GM19395 (cell line): ENCODE measurements around the gene DGCR6L.
"Not testable (repeated sequence)": the region's sequence is repeated elsewhere in the genome, so short reads cannot be mapped to it uniquely, and the experiment has no call there.

Source experiments
- ATAC-seq: cut with Tn5 transposase; IDR thresholded peaks from one replicate; pipeline ENCODE4 v1.9.1; 2021; ENCODE audit warnings: mild to moderate bottlenecking, moderate library complexity; ENCODE audit not compliant: unreplicated experiment

Gene DGCR6L

DNA sequence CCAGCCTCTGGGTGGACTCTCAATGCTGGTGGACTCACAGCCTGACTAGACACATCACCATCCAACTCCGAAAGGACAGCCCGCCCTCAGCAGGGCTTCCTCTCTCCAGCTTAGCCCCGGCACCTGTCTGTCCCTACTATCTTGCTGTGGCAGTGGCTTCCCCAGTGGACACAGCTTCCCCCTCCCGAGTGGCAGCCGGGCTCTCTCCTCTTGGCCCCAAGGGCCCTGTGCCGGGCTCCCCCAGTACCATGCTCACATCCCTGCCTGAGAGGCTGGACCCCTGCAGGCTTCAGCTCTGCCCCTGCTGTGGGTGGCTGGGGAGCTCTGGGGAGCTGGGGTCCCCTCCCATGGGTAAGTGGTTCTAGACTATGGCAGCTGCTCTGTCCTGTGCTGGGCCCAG is 9.1 kb downstream of the DGCR6L start:
- not testable (repeated sequence) for ATAC-seq

DNA sequence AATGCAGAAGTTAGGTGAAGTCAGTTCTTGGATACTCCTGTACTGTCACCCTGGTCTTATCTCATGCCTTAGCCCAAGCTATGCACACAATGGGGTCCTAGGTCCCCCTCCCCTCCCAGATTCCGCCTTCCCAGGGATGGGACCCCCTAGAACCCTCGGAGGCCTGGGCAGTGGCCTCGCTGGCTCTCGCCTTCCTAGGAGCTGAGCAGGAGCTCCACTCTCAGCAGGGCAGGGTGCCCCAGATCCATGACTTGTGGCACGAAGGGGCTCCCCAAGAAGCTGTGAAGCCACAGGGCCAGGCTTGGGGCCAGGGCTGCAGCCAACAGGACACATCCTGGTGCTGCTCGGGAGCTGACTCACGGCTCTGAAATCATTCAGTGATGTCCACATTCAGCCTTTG is 9.7 kb downstream of the DGCR6L start:
- not testable (repeated sequence) for ATAC-seq

DNA sequence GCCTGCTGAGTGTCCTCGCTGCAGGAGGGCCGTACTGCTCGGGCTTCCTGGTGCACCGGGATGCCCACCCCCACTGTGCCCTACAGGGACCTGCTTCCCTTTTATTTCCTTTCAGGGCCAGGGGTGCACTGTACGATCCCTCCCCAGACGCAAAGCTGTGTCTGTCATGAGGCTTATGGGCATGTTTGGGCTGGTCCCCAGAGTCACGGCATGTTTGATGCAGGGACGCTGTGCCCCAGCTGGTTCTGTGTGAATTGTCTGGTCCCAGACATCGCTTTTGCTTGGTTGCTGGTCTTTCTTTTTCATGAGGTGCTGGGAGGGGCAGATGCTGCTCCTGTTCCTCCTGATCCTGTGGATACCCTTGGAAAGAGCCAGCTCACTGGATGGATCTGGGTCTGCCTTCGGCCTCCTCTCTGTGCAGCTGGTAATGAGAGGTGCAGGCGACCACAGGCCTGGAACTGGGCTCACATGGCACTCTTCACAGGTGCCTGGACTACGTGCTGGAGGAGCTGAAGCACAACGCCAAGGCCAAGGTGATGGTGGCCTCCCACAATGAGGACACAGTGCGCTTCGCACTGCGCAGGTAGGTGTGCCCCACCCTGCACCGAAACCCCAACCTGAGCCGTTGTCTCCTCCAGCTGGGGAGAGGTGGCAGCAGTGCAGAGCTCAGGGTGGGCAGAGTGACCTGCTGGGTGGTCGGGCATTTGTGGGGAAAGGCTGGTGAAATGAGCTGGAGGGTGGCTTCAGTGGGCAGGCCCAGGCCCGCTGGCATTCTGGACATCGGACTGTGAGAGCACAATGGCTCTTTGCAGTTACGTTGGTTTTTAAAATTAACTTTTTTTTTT is 10.8 kb downstream of the DGCR6L start:
- ATAC-seq, result not testable (repeated sequence)

DNA sequence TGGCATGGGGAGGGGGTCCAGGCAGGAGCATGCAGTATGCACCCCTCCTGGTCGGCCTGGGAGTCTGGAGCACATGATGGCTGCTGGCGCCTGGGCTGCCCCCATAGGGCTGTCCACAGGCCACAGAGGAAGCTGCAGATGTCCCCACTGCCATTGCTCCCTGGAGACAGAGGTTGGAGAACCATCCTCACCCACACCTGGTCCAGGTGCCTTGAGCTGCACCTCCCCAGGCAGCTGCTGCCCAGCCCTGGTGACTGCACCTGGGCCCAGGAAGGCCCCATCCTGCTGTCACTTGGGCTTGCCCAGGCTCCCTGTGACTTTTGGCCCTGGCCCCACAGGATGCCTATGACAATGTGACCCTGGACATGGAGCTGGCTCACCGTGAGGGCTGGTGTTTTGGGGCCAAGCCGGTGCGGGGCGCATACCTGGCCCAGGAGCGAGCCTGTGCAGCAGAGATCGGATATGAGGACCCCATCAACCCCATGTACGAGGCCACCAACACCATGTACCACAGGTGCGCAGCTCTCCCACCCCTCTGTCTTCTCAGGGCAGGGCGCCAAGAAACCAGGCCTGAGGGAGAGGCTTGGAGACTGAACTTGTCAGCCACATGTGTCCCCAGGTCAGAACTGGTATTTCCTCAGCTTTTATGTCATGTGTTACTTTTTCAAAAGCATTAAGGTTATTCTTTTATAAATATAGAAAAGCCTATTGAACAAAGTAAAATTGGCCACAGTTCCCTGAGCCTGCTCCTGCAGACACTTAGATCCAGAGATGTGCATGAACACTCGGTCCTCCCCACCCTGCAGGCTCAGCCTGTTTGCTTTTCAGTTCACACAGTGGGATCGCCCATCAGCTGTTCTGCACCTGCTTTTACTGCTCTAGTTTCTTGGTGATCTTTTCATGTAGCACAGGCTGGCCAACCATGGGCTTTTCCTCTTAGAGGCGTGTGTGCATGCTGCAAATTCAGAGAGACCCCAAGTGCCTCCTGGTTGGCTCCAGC is 12.1 kb downstream of the DGCR6L start:
- not testable (repeated sequence) for ATAC-seq

DNA sequence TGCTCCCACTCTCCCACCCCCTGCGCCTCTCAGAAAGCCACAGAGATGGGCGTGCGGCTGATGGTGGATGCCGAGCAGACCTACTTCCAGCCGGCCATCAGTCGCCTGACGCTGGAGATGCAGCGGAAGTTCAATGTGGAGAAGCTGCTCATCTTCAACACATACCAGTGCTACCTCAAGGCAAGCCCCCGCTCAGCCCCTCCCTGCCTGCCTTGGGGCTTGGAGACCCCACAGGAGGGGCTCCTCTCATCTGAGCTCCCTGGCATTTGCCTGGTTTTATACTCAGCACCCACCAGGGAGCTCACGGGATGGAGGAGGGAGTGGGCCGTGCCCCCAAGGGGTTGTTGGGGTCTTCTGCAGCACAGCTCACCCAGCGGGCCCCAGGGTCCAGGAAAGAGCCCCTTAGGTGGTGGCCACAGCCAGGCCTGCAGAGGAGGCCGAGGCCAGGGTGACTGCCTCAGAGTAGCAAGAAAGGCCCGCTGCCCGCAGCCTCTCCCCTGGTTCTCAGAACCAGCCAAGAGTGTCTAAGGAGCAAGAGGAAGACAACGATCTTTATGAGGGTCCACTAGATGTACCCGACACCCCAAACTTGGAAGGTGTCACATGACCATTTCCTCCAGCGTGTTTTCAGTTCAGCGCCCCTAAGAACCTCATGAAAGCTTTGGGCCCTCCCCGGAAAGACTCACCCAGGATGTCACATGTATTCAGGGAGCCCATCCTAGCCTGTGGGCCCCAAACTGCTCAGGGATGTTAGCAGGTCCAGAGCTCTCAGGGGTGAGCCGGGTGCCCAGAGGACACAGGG is 13.0 kb downstream of the DGCR6L start:
- ATAC-seq, result not testable (repeated sequence)

DNA sequence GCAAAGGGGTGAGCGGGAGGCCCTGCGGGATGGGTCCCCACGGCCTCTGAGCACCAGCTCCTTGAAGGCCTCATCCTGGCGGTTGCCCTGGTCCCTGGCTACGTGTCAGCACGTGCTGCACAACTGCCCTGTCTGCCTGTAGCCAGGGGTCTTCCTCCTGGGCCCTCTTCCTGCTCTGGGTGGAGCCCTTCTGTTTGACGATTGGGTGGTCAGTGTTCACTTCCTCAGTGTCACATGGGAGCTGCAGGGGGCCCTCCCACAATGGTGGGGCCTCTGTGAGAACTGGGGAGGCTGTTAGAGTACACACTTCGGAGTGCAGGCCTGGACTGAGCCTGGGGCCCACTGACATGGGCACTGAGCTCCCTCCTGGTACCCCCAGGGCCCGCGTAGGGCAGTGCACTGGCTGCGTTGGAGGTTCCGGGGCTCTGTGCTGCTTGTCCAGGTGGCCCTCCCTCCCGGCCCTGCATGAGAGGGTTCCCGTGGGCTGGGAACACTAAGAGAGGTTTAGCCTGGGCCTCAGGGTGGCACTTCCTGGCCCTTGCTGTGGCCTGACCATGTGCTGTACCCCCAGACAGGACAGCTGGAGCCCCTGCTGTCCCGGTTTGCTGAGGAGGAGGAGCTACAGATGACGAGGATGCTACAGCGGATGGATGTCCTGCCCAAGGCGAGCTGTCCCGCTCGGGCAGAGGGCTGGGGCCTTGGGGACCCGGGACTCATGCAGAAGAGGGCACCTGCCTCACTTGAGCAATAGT is 13.8 kb downstream of the DGCR6L start:
- no peak for ATAC-seq

DNA sequence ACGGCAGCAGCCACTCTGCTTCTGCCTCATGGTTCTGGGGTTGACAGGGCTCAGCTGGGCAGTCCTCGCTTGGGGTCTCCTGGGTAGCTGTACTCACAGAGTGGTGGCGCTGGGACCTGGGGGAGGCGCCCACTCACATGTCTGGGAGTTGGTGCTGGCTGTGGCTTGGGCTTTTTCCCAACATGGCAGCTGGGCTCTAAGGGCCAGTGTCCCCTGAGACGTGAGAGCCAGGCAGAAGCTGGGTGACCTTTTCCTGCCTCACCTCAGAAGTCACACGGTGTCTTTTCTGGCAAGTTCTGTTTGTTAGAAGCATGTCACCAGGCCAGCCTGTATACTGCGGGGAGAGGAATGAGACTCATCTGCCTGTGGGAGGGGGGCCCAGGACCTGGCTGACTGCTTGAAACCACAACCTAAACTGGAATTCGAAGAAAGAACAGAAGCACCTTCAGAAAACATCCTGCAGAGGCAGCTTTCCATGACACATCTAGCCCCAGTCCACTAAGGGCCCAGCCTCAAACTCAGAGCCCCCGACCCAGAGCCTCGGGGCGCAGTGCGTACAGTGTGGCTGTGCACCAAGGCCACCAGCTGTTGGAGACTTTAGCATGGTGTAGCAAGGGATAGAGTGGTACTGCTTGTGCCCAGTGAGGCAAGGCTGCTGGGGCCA is 14.5 kb downstream of the DGCR6L start:
- ATAC-seq, result not testable (repeated sequence)

DNA sequence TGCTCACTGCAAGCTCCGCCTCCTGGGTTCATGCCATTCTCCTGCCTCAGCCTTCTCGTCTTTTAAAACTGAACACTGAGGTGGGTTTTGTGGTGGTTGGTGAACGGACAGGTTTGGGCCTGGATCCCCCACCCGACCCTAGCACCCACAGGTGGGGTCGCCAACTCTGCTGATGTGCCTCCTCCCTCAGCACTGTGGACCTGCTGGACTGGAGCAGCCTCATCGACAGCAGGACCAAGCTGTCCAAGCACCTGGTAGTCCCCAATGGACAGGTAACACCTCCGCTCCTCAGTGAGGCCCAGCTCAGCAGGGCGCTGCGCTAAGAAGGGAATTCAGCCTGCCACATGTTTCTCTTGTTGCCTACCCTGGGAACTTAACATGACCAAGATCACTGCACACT is 15.2 kb downstream of the DGCR6L start:
- no peak for ATAC-seq

DNA sequence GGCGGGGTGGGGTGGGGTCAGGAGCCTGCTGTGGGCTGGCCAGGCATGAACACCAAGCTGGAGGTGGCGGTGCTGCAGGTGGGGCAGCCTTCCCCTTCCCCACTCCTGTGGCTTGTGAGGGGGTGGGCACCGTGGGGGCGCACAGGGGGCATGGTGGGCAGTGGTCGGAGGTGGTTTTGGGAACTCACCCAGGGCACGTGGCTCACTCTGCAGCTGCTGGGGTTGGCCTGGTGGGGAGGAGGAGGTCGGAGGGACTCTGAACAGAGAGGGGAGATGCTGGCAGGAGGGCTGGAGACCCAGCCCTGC is 16.7 kb downstream of the DGCR6L start:
- ATAC-seq, result not testable (repeated sequence)

DNA sequence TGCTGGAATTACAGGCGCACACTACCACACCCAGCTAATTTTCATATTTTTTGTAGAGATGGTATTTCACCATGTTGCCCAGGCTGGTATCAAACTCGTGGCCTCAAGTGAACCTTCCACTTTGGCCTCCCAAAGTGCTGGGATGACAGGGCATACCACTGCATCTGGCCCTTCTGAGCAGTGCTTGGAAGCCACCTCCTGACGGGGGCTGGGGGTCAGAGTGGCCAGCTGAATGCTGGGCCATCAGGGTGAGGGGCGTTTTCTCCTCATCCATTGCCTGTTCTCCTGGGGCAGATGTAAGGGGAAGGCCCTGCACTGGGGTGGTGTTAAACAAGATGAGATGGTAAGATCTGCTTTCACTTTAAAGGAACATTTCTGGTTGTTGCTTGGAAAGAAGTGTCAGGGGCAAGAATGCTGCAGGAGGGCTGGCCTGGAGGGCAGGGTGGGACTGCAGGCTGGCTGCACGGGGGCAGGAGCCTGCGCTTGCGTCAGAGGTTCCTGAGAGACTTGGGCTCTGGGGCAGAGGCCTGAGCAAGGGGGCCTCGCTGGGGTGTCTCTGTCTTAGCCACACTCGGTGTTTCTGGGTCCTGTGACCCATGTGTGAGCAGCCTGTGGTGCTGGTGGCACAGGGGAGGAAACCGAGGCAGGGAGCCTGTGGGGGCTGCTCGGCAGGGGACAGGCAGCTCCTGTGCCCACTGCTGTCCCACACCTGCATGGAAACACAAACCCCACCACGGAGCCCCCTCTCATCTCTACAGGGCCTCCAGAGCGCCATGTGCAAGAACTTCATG is 17.2 kb downstream of the DGCR6L start:
- no peak for ATAC-seq

DNA sequence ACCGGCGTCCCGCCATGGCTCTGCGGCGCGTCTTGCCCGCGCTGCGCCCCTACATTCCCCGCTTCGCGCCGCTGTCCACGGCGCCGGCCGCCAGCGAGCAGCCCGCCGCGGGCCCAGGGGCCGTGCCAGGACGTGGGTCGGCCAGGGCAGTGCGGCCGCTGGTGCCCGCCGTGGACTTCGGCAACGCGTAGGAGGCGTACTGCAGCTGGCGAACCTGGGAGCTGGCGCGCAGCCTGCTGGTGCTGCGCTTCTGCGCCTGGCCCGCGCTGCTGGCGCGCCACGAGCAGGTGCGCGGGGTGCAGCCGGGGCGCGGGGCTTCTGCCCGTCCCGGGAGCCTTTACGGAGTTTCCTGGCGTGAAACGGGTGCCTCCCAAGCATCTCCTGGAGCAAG is 20.1 kb downstream of the DGCR6L start:
- no peak for ATAC-seq

DNA sequence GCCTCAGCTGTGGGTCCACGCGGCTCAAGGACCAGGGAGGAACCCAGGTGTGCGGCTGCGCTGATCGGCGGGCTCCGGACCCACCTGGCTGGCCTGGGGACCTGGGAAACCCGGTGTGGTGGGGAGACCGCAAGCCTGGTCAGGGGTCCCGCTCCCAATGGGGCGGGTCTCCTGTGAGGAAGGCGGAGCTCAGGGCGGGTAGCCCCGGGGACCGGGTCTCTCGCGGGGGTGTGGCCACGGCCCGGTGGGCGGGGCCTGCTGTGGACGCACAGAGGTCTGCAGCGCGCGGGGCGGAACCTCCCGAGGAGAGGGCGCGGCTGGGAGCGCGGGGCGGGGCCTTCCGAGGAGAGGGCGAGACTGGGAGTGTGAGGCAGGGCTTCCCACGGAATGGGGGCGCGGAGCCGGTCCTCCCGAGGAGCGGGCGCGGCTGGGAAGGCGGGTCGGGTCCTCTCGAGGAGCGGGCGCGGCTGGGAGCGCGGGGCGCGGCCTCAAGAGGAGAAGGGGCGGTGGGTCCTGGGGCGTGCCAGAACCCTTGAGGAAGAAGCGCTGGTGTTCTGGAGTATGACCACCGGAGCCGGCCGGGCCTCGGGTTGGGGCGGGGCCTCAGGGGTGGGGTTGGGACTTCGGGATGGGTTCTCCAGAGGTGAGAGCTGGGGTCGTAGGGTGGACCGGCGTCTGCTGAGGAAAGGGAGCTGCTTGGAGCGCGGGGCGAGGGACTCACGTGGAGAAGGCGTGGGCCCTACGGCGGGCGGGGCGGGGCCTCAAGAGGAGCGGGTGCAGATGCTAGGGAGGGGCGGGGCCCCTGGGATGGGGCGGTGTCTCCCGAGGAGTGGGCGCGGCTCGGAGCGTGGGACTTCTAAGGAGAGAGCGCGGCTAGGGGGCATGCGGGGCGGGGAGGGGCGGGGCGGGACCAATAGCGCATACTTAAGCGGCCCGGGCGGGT is 20.8 kb downstream of the DGCR6L start:
- no peak for ATAC-seq

DNA sequence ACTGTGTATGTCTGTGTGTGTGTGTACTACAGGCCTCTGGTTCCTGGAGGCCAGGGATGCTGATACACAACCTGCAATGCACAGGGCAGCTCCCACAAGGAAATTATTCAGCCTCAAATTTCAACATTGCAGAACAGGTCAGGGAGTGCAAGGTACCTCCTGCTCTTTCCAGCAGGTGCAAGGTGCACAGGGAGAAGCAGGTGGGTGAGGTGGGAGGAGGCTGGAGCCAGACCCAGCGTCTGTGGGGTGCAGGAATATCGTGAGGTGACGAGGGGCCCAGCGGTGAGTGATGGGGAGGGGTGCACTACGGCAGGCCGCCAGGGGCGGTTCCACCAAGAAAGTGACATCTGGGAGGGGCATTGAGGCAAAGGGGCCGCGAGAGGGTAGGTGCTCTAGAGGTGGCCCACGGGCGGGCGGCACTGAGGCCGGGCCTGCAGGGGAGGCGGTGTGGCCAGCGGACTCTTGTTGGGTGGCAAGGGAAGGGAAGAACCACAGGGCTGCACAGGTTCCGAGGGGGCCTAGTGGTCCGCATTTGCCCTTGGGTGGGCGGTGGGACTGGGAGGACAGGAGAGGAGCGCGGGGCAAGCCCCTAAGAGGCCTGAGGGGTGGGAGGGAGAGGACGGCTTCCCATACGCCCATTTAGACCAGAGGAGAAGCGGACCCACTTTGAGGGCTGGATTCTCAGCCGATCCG is 21.6 kb downstream of the DGCR6L start:
- ATAC-seq, result no peak

DNA sequence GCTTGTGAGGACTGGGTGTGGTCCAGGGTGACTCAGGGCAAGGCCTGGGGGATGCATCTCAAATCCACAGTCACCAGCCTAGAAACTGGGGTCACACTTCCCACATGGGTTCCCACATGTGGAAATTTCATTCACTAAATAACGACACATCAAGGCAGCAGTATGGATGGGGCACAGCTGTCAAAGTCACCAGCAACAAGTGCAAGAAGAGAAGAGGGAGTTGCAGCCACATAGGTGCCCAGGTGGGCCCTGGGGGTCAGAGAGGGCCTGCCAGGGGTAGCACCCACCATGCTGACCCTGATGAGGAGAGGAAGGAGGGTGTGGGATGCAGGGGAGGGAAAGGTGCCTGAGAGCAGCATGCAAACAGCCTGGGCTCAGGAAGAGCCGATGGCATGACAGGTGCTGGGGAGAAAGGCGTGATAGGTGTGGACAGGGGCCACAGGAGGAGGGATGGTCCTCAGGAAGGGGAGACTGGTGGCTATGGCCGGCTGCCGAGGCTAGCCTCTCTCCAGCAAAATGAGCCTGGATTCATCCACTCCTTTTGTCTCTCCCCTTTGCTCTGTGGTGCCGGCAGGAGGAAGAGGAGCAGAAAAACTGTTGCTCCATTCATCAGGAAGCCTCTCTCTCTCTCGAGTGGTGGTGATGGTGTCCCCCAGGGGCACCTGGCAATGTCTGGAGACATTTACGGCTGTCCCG is 22.3 kb downstream of the DGCR6L start:
- ATAC-seq, result no peak

DNA sequence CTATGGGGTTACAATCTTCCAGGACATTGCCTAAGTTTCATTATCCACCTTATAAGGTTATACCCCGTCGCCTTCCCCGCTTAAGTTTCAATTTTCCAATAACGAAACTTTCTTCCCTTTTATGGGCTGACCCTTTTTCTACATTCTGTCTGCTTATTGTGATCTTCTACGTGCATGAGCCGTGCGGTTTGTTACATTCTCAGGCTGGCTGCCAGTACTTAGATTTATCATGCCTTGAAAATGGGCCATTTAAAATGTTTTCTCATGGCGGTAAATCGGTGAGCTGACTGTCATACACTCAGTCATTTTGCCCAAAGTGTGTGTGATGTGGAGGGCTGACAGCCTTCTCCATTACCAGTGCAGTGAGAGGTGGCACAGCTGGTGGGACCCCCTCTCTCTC is 23.3 kb downstream of the DGCR6L start:
- no peak for ATAC-seq

DNA sequence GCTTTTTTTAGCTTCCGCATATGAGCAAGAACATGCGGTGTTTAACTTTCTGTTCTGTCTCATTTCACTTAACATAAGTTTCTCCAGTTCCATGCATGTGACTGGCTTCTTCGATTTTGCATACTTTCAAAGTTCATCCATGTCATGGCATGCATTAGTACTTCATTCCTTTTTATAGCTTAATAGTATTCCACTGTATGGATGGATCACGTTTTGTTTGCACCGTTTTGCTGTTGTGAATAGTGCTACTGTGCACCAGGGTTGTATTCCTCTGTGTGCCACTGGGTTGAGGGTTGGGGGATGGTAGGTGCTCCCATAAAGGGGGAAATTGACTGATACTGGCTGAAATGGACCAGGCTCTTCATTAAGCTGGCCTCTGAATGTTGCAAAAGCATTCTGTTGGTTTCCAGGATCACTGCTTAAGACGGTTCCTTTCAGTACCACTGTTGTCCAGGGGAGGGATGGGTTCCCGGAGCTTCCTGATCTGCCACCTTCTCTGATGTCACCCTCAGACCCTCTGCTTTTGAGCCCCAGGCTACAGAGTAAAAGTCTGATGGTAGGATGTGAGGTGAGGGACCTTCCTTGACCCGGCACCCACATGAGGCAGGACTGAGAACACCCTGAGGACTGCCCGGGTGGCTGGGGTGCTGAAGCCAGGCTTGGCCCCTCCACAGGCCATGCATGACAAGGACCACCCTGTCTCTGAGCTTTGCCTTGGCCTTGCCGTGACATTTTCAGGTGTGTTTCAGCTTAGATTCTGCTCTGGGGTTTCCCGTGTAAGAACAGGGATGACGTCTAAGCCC is 24.4 kb downstream of the DGCR6L start:
- ATAC-seq, result no peak
